Mucosa of rectum (tissue), 2 donors: ENCODE data around the gene DAG1.

Experiments
- H3K27ac ChIP-seq, 2 donors: one replicate each; pipeline ENCODE4 v1.7.0; 2013; ENCODE audit warnings: inconsistent platforms in 2 of 2, low read depth in 2 of 2, low read length in 2 of 2
- H3K27me3 ChIP-seq, 2 donors: one replicate each; pipeline ENCODE4 v1.7.0; 2013; ENCODE audit warnings: low read length in 2 of 2; ENCODE audit not compliant: control insufficient read depth in 2 of 2, insufficient read depth in 2 of 2
- H3K36me3 ChIP-seq, 2 donors: one replicate each; pipeline ENCODE4 v1.7.0; 2013; ENCODE audit warnings: low read length in 2 of 2; ENCODE audit not compliant: control insufficient read depth in 2 of 2, insufficient read depth in 2 of 2
- H3K4me1 ChIP-seq, 2 donors: one replicate each; pipeline ENCODE4 v1.7.0; 2013; ENCODE audit warnings: low read length in 2 of 2, mild to moderate bottlenecking in 1 of 2; ENCODE audit not compliant: control insufficient read depth in 2 of 2, insufficient read depth in 2 of 2
- H3K4me3 ChIP-seq, 2 donors: one replicate each; pipeline ENCODE4 v1.7.0; 2013; ENCODE audit warnings: low read length in 2 of 2
- H3K9ac ChIP-seq, 2 donors: one replicate each; pipeline ENCODE4 v1.7.0; 2013; ENCODE audit warnings: low read length in 2 of 2, low read depth in 1 of 2, mild to moderate bottlenecking in 1 of 2
- H3K9me3 ChIP-seq, 2 donors: one replicate each; pipeline ENCODE4 v1.7.0; 2013; ENCODE audit warnings: low read length in 2 of 2; ENCODE audit not compliant: control insufficient read depth in 2 of 2
- donor health status: healthy.
- donor health status: Normal muscosa, but diverticular disease.

Gene DAG1

DNA sequence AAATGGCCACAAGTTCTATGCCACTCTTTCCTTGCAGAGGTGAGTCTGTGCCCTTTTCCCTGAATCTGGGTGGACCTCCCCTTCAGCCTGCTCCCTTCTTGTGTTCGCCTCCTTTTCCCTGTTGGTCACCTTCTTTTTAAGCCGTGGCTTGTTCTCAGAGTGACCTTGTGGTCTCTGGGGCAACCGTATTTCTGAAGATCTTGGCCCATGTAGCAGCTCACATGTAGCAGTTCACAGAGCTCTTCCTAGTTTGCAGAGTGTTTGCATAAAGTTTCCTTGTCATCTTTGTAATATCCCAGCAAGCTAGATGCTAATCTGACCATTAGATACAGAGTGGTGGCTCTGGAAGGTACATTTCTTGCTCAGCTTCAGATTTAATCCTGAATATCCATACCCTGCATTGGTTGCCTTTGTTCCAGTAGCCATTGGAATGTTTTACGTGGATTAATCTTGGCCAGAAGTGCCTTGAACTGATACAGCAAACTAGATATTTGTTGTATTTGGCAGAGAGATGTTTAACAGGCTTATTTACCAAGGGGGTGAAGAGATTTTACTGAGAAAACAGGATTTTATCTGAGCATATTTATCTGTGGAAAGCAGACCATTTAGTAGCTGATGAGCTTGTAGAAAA lies 43.5 kb downstream of the DAG1 start:
- H3K4me1 ChIP-seq, result no peaks in the 10 kb centered on the region
- no peak overlapping the region for H3K4me3 ChIP-seq
- peaks cover 31 to 36% of the 10 kb centered on the region in 2 donors for H3K36me3 ChIP-seq
- no peak overlapping the region for H3K27ac ChIP-seq
- H3K9me3 ChIP-seq, result peaks cover 0 to 2% of the 10 kb centered on the region in 2 donors
- H3K9ac ChIP-seq, result no peak overlapping the region
- H3K27me3 ChIP-seq, result no peaks in the 10 kb centered on the region

DNA sequence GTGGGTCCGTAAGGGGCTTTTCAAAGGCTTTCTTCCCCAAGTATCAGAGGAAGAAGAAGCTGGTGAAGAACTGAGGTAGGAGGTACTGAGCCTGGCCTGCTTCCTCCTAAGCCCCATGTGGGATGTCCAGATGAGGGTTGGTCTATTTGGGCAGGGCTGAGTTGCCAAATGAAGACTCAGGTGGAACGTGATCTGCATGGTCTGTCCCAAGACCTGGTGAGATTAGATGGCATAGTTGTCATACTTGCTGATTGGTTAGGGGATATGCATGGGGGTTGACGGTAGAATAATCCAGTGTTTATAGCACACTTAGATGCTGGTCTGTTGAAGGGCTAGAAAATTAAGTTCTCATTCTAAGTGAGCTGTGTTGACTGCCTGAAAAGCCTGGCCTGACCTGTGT lies 47.9 kb downstream of the DAG1 start:
- H3K36me3 ChIP-seq, result peaks cover 27 to 28% of the 10 kb centered on the region in 2 donors
- H3K4me1 ChIP-seq, result no peaks in the 10 kb centered on the region
- H3K27me3 ChIP-seq, result no peaks in the 10 kb centered on the region
- no peak overlapping the region for H3K9ac ChIP-seq
- no peaks in the 10 kb centered on the region for H3K9me3 ChIP-seq
- no peak overlapping the region for H3K4me3 ChIP-seq
- no peak overlapping the region for H3K27ac ChIP-seq

DNA sequence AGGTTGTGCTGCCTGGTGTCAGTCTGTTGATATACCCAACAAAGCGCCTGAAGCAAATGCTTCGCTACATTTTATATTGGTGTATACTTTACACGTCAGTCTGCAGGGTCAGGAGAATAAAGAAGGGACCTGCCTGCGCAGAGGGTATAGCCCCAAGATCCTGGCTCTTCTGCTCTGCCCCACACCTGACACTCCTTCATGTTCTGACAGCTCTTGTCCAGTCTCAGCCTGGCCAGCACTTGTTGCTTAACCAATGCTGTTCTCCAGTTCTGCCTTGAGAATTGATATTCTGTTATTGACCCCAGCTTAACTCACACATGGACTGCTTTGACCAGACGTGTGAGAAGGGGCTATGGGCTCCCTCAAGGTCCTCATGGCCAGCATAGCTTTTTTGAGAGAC lies 48.4 kb downstream of the DAG1 start:
- Histone ChIP-seq H3K4me1 (no peaks in the 10 kb centered on the region), H3K9ac (no peak overlapping the region), H3K4me3 (no peak overlapping the region), H3K36me3 (peaks cover 24 to 26% of the 10 kb centered on the region in 2 donors), H3K27ac (no peak overlapping the region), H3K27me3 (no peaks in the 10 kb centered on the region), H3K9me3 (no peaks in the 10 kb centered on the region)

DNA sequence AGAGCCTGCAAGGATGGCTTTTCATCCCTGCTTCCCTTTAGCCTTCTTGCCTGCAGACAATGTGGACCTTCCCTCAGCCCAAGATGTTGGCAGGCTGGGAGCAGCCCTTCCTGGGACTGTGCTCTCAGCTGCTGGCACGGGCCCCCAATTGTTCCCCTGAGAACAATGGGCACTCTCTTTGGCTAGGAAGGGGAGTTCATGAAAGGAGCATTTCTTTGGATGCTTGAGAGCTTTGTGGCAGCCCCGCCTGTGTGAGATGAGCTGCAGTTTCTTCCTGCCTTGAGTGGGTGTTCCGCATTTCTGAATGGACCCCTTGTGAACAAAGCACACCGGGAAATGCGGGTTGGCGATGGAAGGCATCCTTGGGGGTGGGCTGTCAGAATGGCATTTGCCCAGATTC lies 49.2 kb downstream of the DAG1 start:
- Histone ChIP-seq H3K9me3 (no peaks in the 10 kb centered on the region), H3K36me3 (peaks cover 21 to 22% of the 10 kb centered on the region in 2 donors), H3K27ac (no peak overlapping the region), H3K4me3 (no peak overlapping the region), H3K9ac (no peak overlapping the region), H3K4me1 (no peaks in the 10 kb centered on the region), H3K27me3 (no peaks in the 10 kb centered on the region)

DNA sequence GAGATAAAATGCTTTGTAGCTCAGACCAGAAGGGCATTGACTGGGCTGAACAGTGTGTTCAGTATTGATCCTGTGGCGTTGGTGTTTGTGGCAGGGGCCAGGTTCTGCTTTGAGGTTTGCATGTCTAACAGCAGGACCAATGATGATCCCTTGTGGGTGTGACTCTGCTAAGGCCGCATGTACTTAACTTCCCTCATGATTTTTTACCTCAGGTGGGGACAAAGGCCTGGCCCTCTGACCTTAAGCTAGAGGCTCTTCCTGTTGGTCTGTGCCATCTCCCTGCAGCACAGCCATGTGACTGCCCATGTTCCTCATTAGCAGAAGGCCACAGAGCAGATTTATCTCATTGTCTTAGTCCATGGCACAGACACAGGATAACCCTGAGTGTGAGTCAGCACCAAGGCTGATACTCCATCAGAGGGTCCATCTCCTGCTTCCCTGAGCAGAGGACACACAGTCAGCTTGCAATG lies 49.9 kb downstream of the DAG1 start:
- Histone ChIP-seq H3K9me3 (no peaks in the 10 kb centered on the region), H3K36me3 (peaks cover 21 to 22% of the 10 kb centered on the region in 2 donors), H3K27ac (no peak overlapping the region), H3K4me1 (no peaks in the 10 kb centered on the region), H3K9ac (no peak overlapping the region), H3K4me3 (no peak overlapping the region), H3K27me3 (no peaks in the 10 kb centered on the region)

DNA sequence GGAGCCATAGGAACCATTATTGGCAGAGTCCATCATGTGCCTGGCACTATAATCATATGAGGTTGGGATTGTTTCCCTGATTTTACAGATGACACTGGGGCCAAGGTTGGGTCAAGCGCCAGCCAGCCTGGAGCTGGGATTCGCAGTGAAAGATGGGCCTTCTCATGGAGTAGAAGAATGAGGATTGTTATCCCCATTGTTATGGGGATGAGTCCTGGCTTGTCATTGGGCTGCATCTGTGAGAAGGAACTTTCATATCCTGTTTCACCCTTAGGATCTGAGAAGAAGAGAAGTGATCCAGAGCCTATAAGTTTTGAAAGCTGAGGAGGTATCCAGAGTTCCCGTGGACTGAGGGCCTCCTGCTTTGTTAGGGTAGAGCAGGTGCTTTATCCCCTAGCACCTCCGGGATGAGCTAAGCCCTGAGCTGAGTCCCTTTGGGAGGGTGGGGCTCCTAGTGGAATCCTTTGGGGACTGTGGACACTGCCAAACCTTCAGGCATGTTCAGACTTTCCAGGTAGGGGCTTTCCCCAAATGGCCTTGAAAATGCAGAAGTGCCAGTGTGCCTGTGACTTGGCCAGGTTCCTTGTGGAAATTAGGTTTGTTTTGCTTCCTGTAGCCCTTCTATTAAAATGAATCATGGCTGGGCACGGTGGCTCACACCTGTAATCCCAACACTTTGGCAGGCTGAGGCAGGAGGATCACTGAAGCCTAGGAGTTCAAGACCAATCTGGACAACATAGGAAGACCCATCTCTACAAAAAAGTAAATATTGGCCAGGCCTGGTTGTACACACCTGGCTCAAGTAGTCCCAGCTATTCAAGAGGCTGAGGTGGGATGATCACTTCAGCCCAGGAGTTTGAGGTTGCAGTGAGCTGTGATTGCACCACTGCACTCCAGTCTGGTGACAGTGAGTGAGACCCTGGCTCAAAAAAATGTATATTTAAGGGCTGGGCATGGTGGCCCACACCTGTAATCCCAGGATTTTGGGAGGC lies 54.0 kb downstream of the DAG1 start:
- Histone ChIP-seq H3K4me3 (no peak overlapping the region), H3K27ac (no peak overlapping the region), H3K9ac (no peak overlapping the region), H3K4me1 (no peaks in the 10 kb centered on the region), H3K36me3 (peaks cover under 1 to 7% of the 10 kb centered on the region in 2 donors), H3K9me3 (no peaks in the 10 kb centered on the region), H3K27me3 (no peaks in the 10 kb centered on the region)

DNA sequence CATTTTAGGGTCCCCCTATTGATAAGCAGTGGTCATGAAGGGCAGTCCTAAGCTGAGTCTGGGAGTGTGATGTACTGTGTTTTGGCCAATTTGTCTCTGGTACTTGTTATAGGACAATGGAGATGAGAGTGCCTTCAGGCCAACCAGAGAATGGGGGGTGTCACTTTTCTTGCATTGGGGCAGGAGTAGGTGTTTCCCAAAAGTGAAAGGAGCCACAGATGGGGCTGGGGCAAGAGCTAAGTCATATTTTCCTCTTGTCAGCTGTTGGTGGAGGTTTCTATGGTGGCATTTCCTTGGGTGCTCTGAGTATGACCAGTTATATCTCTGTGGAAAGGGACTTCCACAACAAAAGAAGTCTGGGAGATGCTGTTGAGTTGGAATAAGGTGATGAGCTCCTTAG lies 59.5 kb downstream of the DAG1 start:
- Histone ChIP-seq H3K27me3 (no peaks in the 10 kb centered on the region), H3K9ac (no peak overlapping the region), H3K27ac (no peak overlapping the region), H3K9me3 (no peaks in the 10 kb centered on the region), H3K36me3 (peaks cover 29 to 32% of the 10 kb centered on the region in 2 donors), H3K4me1 (no peaks in the 10 kb centered on the region), H3K4me3 (no peak overlapping the region)

DNA sequence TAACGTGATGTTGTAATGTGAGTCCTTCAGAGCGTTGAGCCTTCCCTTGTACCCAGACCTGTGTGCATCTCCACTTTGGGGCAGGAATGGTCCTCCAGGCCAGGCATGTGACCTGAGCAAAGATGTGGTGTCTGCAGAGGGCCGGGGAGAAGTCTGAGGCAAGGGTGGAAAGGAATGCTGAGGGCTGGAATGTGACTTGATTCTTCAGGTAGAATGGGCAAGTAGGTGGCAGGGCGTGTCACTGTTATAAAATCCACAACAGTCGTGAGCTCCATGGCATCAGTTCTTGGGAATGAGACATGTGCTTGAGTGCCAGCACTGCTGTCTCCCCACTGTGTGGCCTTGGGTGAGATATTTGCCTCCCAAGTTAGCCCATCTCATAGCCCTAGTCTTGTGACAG lies 60.2 kb downstream of the DAG1 start:
- Histone ChIP-seq H3K4me3 (no peak overlapping the region), H3K27me3 (no peaks in the 10 kb centered on the region), H3K9me3 (no peaks in the 10 kb centered on the region), H3K4me1 (no peaks in the 10 kb centered on the region), H3K9ac (no peak overlapping the region), H3K27ac (no peak overlapping the region), H3K36me3 (peaks cover 29 to 32% of the 10 kb centered on the region in 2 donors)

DNA sequence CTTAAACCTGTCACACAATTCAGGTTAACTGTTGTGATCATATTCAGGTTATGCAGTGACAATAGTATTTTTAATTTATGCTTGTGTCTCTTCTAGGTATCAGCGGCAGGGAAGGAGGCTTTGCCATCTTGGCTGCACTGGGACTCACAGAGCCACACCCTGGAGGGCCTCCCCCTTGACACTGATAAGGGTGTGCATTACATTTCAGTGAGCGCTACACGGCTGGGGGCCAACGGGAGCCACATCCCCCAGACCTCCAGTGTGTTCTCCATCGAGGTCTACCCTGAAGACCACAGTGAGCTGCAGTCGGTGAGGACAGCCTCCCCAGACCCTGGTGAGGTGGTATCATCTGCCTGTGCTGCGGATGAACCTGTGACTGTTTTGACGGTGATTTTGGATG lies 60.6 kb downstream of the DAG1 start:
- Histone ChIP-seq H3K4me1 (no peaks in the 10 kb centered on the region), H3K27me3 (no peaks in the 10 kb centered on the region), H3K27ac (no peak overlapping the region), H3K4me3 (no peak overlapping the region), H3K9ac (no peak overlapping the region), H3K36me3 (peaks cover 29 to 32% of the 10 kb centered on the region in 2 donors), H3K9me3 (no peaks in the 10 kb centered on the region)

DNA sequence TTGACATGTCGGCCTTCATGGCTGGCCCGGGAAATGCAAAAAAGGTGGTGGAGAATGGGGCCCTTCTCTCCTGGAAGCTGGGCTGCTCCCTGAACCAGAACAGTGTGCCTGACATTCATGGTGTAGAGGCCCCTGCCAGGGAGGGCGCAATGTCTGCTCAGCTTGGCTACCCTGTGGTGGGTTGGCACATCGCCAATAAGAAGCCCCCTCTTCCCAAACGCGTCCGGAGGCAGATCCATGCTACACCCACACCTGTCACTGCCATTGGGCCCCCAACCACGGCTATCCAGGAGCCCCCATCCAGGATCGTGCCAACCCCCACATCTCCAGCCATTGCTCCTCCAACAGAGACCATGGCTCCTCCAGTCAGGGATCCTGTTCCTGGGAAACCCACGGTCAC lies 61.2 kb downstream of the DAG1 start:
- peaks cover 29 to 32% of the 10 kb centered on the region in 2 donors for H3K36me3 ChIP-seq
- no peaks in the 10 kb centered on the region for H3K4me1 ChIP-seq
- no peak overlapping the region for H3K9ac ChIP-seq
- no peak overlapping the region for H3K27ac ChIP-seq
- H3K9me3 ChIP-seq, result no peaks in the 10 kb centered on the region
- no peaks in the 10 kb centered on the region for H3K27me3 ChIP-seq
- H3K4me3 ChIP-seq, result no peak overlapping the region
